IPS-20b (cell line): ENCODE results near the gene SCOC.

ENCODE experiments used
- H3K27ac ChIP-seq: one replicate; pipeline ENCODE4 v1.5.1; 2013; ENCODE audit warnings: low read length
- H3K27me3 ChIP-seq: 2 replicates; pipeline ENCODE4 v1.6.1; 2013; ENCODE audit warnings: mild to moderate bottlenecking, low read length, inconsistent platforms; ENCODE audit not compliant: insufficient read depth
- H3K36me3 ChIP-seq: 2 replicates; pipeline ENCODE4 v1.6.1; 2013; ENCODE audit warnings: low read depth, mild to moderate bottlenecking, inconsistent platforms, low read length, moderate library complexity; ENCODE audit not compliant: insufficient read depth
- H3K4me1 ChIP-seq: 2 replicates; pipeline ENCODE4 v1.6.1; 2013; ENCODE audit warnings: mild to moderate bottlenecking, control low read depth, inconsistent platforms, low read length, moderate library complexity; ENCODE audit not compliant: insufficient read depth
- H3K4me3 ChIP-seq: 2 replicates; pipeline ENCODE4 v1.5.1; 2013; ENCODE audit warnings: mild to moderate bottlenecking, low read length, inconsistent platforms
- H3K9ac ChIP-seq: 2 replicates; pipeline ENCODE4 v1.6.1; 2013; ENCODE audit warnings: low read depth, mild to moderate bottlenecking, inconsistent platforms, low read length, moderate library complexity
- H3K9me3 ChIP-seq: 2 replicates; pipeline ENCODE4 v1.6.1; 2013; ENCODE audit warnings: mild to moderate bottlenecking, low read depth, low read length, inconsistent platforms; ENCODE audit not compliant: insufficient read depth

SCOC gene

GRCh38 chr4:140363051-140363450, 10.4 kb upstream of the SCOC start:
- Histone ChIP-seq H3K4me3 (no peak overlapping the region), H3K4me1 (no peaks in the 10 kb centered on the region), H3K27ac (no peak overlapping the region), H3K27me3 (no peaks in the 10 kb centered on the region), H3K36me3 (no peaks in the 10 kb centered on the region), H3K9ac (no peak overlapping the region), H3K9me3 (no peaks in the 10 kb centered on the region)

GRCh38 chr4:140363558-140363957, 9.9 kb upstream of the SCOC start:
- Histone ChIP-seq H3K36me3 (no peaks in the 10 kb centered on the region), H3K4me3 (no peak overlapping the region), H3K9me3 (no peaks in the 10 kb centered on the region), H3K4me1 (no peaks in the 10 kb centered on the region), H3K27me3 (no peaks in the 10 kb centered on the region), H3K27ac (no peak overlapping the region), H3K9ac (no peak overlapping the region)

GRCh38 chr4:140367738-140368137, 5.7 kb upstream of the SCOC start:
- H3K9ac ChIP-seq = no peak overlapping the region
- H3K9me3 ChIP-seq = no peaks in the 10 kb centered on the region
- H3K4me3 ChIP-seq = no peak overlapping the region
- no peaks in the 10 kb centered on the region for H3K27me3 ChIP-seq
- no peaks in the 10 kb centered on the region for H3K36me3 ChIP-seq
- H3K4me1 ChIP-seq = peaks cover 4% of the 10 kb centered on the region; the same call in 1 of the 2 replicates
- H3K27ac ChIP-seq = no peak overlapping the region

- Histone ChIP-seq H3K27ac (no peak overlapping the region), H3K36me3 (no peaks in the 10 kb centered on the region), H3K27me3 (no peaks in the 10 kb centered on the region), H3K4me3 (no peak overlapping the region), H3K9me3 (no peaks in the 10 kb centered on the region), H3K4me1 (peaks cover 4% of the 10 kb centered on the region; the same call in 1 of the 2 replicates), H3K9ac (no peak overlapping the region)
Observed at GRCh38 chr4:140368686-140369085, 4.8 kb upstream of the SCOC start.

GRCh38 chr4:140372751-140373327, 607 bp upstream of the SCOC start:
- no peaks in the 10 kb centered on the region for H3K9me3 ChIP-seq
- H3K4me1 ChIP-seq = peaks cover 7% of the 10 kb centered on the region; the same call in 1 of the 2 replicates
- peak overlapping the region; percentile 73 for H3K9ac ChIP-seq
- H3K4me3 ChIP-seq = peak overlapping the region; percentile 90
- no peaks in the 10 kb centered on the region for H3K36me3 ChIP-seq
- H3K27ac ChIP-seq = peak overlapping the region; percentile 0
- H3K27me3 ChIP-seq = no peaks in the 10 kb centered on the region

GRCh38 chr4:140374130-140374477, 658 bp downstream of the SCOC start:
- peaks cover 7% of the 10 kb centered on the region; the same call in 1 of the 2 replicates for H3K4me1 ChIP-seq
- H3K4me3 ChIP-seq = peak overlapping the region; percentile 90
- no peaks in the 10 kb centered on the region for H3K9me3 ChIP-seq
- no peaks in the 10 kb centered on the region for H3K27me3 ChIP-seq
- H3K36me3 ChIP-seq = 0 out of 2 replicates have a peak, but pooled peaks cover 2% of the 10 kb centered on the region
- peak overlapping the region; percentile 18 for H3K27ac ChIP-seq
- peak overlapping the region; percentile 84 for H3K9ac ChIP-seq

- Histone ChIP-seq H3K4me3 (no peak overlapping the region), H3K36me3 (peaks cover 21% of the 10 kb centered on the region; the same call in 1 of the 2 replicates), H3K4me1 (no peaks in the 10 kb centered on the region), H3K9me3 (no peaks in the 10 kb centered on the region), H3K27ac (no peak overlapping the region), H3K9ac (no peak overlapping the region), H3K27me3 (no peaks in the 10 kb centered on the region)
Observed at GRCh38 chr4:140382732-140383131, 9.3 kb downstream of the SCOC start.

GRCh38 chr4:140388015-140388414, 14.6 kb downstream of the SCOC start:
- H3K27me3 ChIP-seq = no peaks in the 10 kb centered on the region
- no peak overlapping the region for H3K27ac ChIP-seq
- H3K36me3 ChIP-seq = no peaks in the 10 kb centered on the region
- H3K9ac ChIP-seq = no peak overlapping the region
- H3K9me3 ChIP-seq = no peaks in the 10 kb centered on the region
- no peaks in the 10 kb centered on the region for H3K4me1 ChIP-seq
- no peak overlapping the region for H3K4me3 ChIP-seq

GRCh38 chr4:140395668-140396067, 22.2 kb downstream of the SCOC start:
- no peaks in the 10 kb centered on the region for H3K4me1 ChIP-seq
- no peaks in the 10 kb centered on the region for H3K27me3 ChIP-seq
- H3K9ac ChIP-seq = no peak overlapping the region
- no peak overlapping the region for H3K4me3 ChIP-seq
- no peaks in the 10 kb centered on the region for H3K9me3 ChIP-seq
- no peaks in the 10 kb centered on the region for H3K36me3 ChIP-seq
- H3K27ac ChIP-seq = no peak overlapping the region

GRCh38 chr4:140400111-140400510, 26.7 kb downstream of the SCOC start:
- H3K4me3 ChIP-seq = no peak overlapping the region
- no peaks in the 10 kb centered on the region for H3K9me3 ChIP-seq
- no peaks in the 10 kb centered on the region for H3K36me3 ChIP-seq
- H3K4me1 ChIP-seq = no peaks in the 10 kb centered on the region
- H3K27ac ChIP-seq = no peak overlapping the region
- no peak overlapping the region for H3K9ac ChIP-seq
- no peaks in the 10 kb centered on the region for H3K27me3 ChIP-seq

GRCh38 chr4:140406292-140406691, 32.8 kb downstream of the SCOC start:
- H3K9me3 ChIP-seq = no peaks in the 10 kb centered on the region
- H3K9ac ChIP-seq = no peak overlapping the region
- H3K27me3 ChIP-seq = no peaks in the 10 kb centered on the region
- no peaks in the 10 kb centered on the region for H3K4me1 ChIP-seq
- H3K27ac ChIP-seq = no peak overlapping the region
- no peaks in the 10 kb centered on the region for H3K36me3 ChIP-seq
- H3K4me3 ChIP-seq = no peak overlapping the region

GRCh38 chr4:140408974-140409373, 35.5 kb downstream of the SCOC start:
- H3K27me3 ChIP-seq = no peaks in the 10 kb centered on the region
- no peaks in the 10 kb centered on the region for H3K36me3 ChIP-seq
- H3K4me1 ChIP-seq = peaks cover 9% of the 10 kb centered on the region; the same call in 1 of the 2 replicates
- H3K4me3 ChIP-seq = no peak overlapping the region
- H3K9me3 ChIP-seq = no peaks in the 10 kb centered on the region
- no peak overlapping the region for H3K9ac ChIP-seq
- no peak overlapping the region for H3K27ac ChIP-seq
